Neural cell (in vitro differentiated cells): Measurements from ENCODE around the gene COL16A1. TPM values are rescaled to one million over a fixed set of nuclear protein-coding genes. Genes with fewer than 3 reads are reported as not detected.
A peak's percentile ranks its signal among the peaks of the same experiment; 100 is the strongest.

Source experiments
- H2AFZ ChIP-seq: fragments of 200-600, 300-800 bp; sonication (generic), shearing (Covaris generic); 2 replicates; pipeline ENCODE4 v1.6.0; 2014; ENCODE audit warnings: low read depth, mild to moderate bottlenecking, antibody characterized with exemption, low read length, moderate library complexity
- H3F3A ChIP-seq: fragments of 200-600 bp; shearing (Covaris generic); 2 replicates; pipeline ENCODE4 v1.6.1; 2016; ENCODE audit warnings: mild to moderate bottlenecking, moderate library complexity, mixed read lengths, antibody characterized with exemption, low read length; ENCODE audit not compliant: insufficient read depth, poor library complexity, severe bottlenecking
- H3K27ac ChIP-seq: fragments of 200-600, 300-800 bp; sonication (generic), shearing (Covaris generic); 2 replicates; pipeline ENCODE4 v1.5.1; 2014; ENCODE audit warnings: mild to moderate bottlenecking, low read length, moderate library complexity
- H3K27me3 ChIP-seq: fragments of 300-800, 200-600 bp; sonication (generic), shearing (Covaris generic); 2 replicates; pipeline ENCODE4 v1.6.0; 2014; ENCODE audit warnings: mild to moderate bottlenecking, low read depth, low read length, moderate library complexity; ENCODE audit not compliant: insufficient read depth
- H3K36me3 ChIP-seq: fragments of 300-800, 200-600 bp; sonication (generic), shearing (Covaris generic); 2 replicates; pipeline ENCODE4 v1.5.1; 2014; ENCODE audit warnings: mild to moderate bottlenecking, antibody characterized with exemption, low read length, moderate library complexity; ENCODE audit not compliant: insufficient read depth
- H3K4me2 ChIP-seq: fragments of 300-800, 200-600 bp; sonication (generic), shearing (Covaris generic); 2 replicates; pipeline ENCODE4 v1.6.0; 2014; ENCODE audit warnings: mild to moderate bottlenecking, low read length
- H3K4me3 ChIP-seq: fragments of 300-800, 200-600 bp; sonication (generic), shearing (Covaris generic); 2 replicates; pipeline ENCODE4 v1.5.1; 2014; ENCODE audit warnings: mild to moderate bottlenecking, low read length, moderate library complexity
- H3K79me2 ChIP-seq: fragments of 200-600 bp; shearing (Covaris generic); replicated peaks from 2 replicates; pipeline ENCODE4 v1.6.0; 2014; ENCODE audit warnings: mild to moderate bottlenecking, low read length, moderate library complexity; ENCODE audit not compliant: insufficient read depth
- H3K9ac ChIP-seq: fragments of 300-800, 200-600 bp; sonication (generic), shearing (Covaris generic); 2 replicates; pipeline ENCODE4 v1.6.1; 2016; ENCODE audit warnings: mild to moderate bottlenecking, low read length, mixed read lengths
- H3K9me2 ChIP-seq: fragments of 200-600 bp; shearing (Covaris generic); 2 replicates; pipeline ENCODE4 v1.6.1; 2016; ENCODE audit warnings: mild to moderate bottlenecking, low read length, mixed read lengths; ENCODE audit not compliant: insufficient read depth
- H3K9me3 ChIP-seq: fragments of 200-600, 300-800 bp; sonication (generic), shearing (Covaris generic); 2 replicates; pipeline ENCODE4 v1.6.1; 2016; ENCODE audit warnings: mild to moderate bottlenecking, mixed run types, low read length, moderate library complexity, mixed read lengths
- H4K20me1 ChIP-seq: fragments of 200-600 bp; shearing (Covaris generic); 2 replicates; pipeline ENCODE4 v1.6.1; 2016; ENCODE audit warnings: mild to moderate bottlenecking, mixed run types; ENCODE audit not compliant: insufficient read depth
- EP300 ChIP-seq: fragments of 450-650 bp; conservative IDR thresholded peaks from 2 replicates; pipeline ENCODE4 v1.6.1; 2014; ENCODE audit warnings: antibody characterized with exemption, mild to moderate bottlenecking, moderate library complexity; ENCODE audit not compliant: poor library complexity, severe bottlenecking
- EZH2 ChIP-seq: fragments of 200-600, 300-800 bp; shearing (Covaris generic), sonication (generic); IDR thresholded peaks from 2 replicates; pipeline ENCODE4 v1.6.1; 2014; ENCODE audit warnings: antibody characterized with exemption, low read length, borderline replicate concordance, mild to moderate bottlenecking; ENCODE audit not compliant: insufficient read depth, poor library complexity, severe bottlenecking
- MXI1 ChIP-seq: fragments of 450-650 bp; conservative IDR thresholded peaks from 2 replicates; pipeline ENCODE4 v1.6.1; 2014; ENCODE audit warnings: antibody characterized with exemption, mild to moderate bottlenecking; ENCODE audit not compliant: poor library complexity, severe bottlenecking
- POLR2AphosphoS5 ChIP-seq: IDR thresholded peaks from 2 replicates; pipeline ENCODE4 v1.6.1; 2012
- RAD21 ChIP-seq: fragments of 450-650 bp; conservative IDR thresholded peaks from 2 replicates; pipeline ENCODE4 v1.6.1; 2014; ENCODE audit warnings: antibody characterized with exemption, mild to moderate bottlenecking, moderate library complexity
- SMC3 ChIP-seq: fragments of 450-650 bp; conservative IDR thresholded peaks from 2 replicates; pipeline ENCODE4 v1.6.1; 2014; ENCODE audit warnings: antibody characterized with exemption, mild to moderate bottlenecking, moderate library complexity; ENCODE audit not compliant: poor library complexity
- TAF1 ChIP-seq: IDR thresholded peaks from 2 replicates; pipeline ENCODE4 v1.6.1; 2012; ENCODE audit warnings: low read depth
- polyA plus RNA-seq: library from polyadenylated mRNA; depleted of rRNA; stranded (reverse); fragments of >200 nt; gene quantifications from 2 replicates; pipeline ENCODE4 v1.2.3, GENCODE V29; 2014
- TF ChIP-seq, protein P1 (sequence below): fragments of 450-650 bp; IDR thresholded peaks from 2 replicates; pipeline ENCODE4 v1.5.1; 2014; ENCODE audit warnings: antibody characterized with exemption, mild to moderate bottlenecking, moderate library complexity; ENCODE audit not compliant: poor library complexity, severe bottlenecking
- TF ChIP-seq, protein P2 (sequence below): IDR thresholded peaks from 2 replicates; pipeline ENCODE4 v1.6.1; 2012; ENCODE audit warnings: borderline replicate concordance

Gene COL16A1
- polyA plus RNA-seq, 1 donor from 2014 or later, result 3.4 TPM

DNA sequence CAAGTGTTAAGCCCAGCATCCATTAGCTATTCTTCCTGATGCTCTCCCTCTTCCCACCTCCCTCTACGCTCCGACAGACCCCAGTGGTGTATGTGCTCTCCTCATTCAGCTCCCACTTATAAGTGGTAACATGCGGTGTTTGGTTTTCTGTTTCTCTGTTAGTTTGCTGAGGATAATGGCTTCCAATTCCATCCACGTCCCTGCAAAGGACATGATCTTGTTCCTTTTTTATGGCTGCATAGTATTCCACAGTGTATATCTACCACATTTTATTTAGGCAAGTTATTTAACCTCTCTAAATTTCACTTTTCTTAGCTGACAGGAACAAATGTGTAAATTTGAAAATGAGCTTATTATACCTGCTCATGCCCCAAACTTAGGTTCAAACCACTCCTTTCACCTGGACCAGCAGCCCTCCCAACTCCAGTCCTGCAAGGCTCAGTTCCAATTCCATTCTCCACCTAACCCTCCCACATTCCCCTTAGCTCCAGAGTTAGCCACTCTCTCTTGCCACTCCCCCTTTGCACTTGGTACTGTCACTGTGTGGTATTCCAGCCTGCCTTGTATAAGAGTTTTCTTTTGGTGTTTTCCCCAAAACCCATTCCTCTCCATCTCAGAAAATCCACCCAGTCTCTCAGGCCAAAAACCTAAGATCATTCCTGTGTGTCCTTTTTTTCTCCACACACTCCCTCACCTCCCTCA lies 57.4 kb downstream of the COL16A1 start:
- H4K20me1 ChIP-seq, result no peaks in the 10 kb centered on the region
- no peaks in the 10 kb centered on the region for H3K9me2 ChIP-seq
- no peaks in the 10 kb centered on the region for H3F3A ChIP-seq
- H3K79me2 ChIP-seq, result peaks cover 17% of the 10 kb centered on the region
- H3K4me2 ChIP-seq, result no peak overlapping the region
- H3K36me3 ChIP-seq, result no peaks in the 10 kb centered on the region
- H3K9me3 ChIP-seq, result no peaks in the 10 kb centered on the region
- H2AFZ ChIP-seq, result no peak overlapping the region
- TF ChIP-seq EP300, result no peak
- TF ChIP-seq, protein P1, sequence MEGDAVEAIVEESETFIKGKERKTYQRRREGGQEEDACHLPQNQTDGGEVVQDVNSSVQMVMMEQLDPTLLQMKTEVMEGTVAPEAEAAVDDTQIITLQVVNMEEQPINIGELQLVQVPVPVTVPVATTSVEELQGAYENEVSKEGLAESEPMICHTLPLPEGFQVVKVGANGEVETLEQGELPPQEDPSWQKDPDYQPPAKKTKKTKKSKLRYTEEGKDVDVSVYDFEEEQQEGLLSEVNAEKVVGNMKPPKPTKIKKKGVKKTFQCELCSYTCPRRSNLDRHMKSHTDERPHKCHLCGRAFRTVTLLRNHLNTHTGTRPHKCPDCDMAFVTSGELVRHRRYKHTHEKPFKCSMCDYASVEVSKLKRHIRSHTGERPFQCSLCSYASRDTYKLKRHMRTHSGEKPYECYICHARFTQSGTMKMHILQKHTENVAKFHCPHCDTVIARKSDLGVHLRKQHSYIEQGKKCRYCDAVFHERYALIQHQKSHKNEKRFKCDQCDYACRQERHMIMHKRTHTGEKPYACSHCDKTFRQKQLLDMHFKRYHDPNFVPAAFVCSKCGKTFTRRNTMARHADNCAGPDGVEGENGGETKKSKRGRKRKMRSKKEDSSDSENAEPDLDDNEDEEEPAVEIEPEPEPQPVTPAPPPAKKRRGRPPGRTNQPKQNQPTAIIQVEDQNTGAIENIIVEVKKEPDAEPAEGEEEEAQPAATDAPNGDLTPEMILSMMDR, result no peak
- TF ChIP-seq EZH2, result no peak
- no peak for TF ChIP-seq TAF1
- TF ChIP-seq MXI1, result no peak
- TF ChIP-seq SMC3, result no peak
- TF ChIP-seq RAD21, result no peak
- TF ChIP-seq, protein P2, sequence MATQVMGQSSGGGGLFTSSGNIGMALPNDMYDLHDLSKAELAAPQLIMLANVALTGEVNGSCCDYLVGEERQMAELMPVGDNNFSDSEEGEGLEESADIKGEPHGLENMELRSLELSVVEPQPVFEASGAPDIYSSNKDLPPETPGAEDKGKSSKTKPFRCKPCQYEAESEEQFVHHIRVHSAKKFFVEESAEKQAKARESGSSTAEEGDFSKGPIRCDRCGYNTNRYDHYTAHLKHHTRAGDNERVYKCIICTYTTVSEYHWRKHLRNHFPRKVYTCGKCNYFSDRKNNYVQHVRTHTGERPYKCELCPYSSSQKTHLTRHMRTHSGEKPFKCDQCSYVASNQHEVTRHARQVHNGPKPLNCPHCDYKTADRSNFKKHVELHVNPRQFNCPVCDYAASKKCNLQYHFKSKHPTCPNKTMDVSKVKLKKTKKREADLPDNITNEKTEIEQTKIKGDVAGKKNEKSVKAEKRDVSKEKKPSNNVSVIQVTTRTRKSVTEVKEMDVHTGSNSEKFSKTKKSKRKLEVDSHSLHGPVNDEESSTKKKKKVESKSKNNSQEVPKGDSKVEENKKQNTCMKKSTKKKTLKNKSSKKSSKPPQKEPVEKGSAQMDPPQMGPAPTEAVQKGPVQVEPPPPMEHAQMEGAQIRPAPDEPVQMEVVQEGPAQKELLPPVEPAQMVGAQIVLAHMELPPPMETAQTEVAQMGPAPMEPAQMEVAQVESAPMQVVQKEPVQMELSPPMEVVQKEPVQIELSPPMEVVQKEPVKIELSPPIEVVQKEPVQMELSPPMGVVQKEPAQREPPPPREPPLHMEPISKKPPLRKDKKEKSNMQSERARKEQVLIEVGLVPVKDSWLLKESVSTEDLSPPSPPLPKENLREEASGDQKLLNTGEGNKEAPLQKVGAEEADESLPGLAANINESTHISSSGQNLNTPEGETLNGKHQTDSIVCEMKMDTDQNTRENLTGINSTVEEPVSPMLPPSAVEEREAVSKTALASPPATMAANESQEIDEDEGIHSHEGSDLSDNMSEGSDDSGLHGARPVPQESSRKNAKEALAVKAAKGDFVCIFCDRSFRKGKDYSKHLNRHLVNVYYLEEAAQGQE, result no peak
- TF ChIP-seq POLR2AphosphoS5, result no peak
- H3K4me3 ChIP-seq, result no peak overlapping the region
- no peak overlapping the region for H3K27ac ChIP-seq
- H3K27me3 ChIP-seq, result no peaks in the 10 kb centered on the region
- no peak overlapping the region for H3K9ac ChIP-seq

DNA sequence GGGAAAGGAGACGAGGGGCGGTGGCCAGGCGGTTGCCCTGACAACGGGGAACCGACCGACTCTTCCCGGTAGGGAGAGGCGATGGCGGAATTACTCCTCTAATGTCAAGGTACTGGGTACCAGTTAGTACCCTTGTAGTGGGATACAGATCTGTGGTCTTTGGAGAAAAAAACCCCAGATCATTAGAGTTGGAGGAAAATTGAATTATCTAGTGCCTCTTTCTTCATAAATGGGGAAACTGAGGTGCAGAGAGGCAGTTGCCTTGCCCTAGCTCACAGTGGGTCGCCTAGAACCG lies 58.6 kb downstream of the COL16A1 start:
- Histone ChIP-seq H3F3A (no peaks in the 10 kb centered on the region), H3K27me3 (no peaks in the 10 kb centered on the region), H3K9ac (peak overlapping the region; percentile 94), H3K4me2 (peak overlapping the region; percentile 68), H2AFZ (peak overlapping the region; percentile 42), H3K36me3 (no peaks in the 10 kb centered on the region), H3K79me2 (peaks cover 18% of the 10 kb centered on the region), H3K27ac (peak overlapping the region; percentile 95), H3K4me3 (peak overlapping the region; percentile 79), H3K9me2 (no peaks in the 10 kb centered on the region), H4K20me1 (no peaks in the 10 kb centered on the region), H3K9me3 (no peaks in the 10 kb centered on the region)
- TF ChIP-seq SMC3 (no peak), RAD21 (peak; percentile 34), EP300 (no peak), EZH2 (no peak), POLR2AphosphoS5 (peak; percentile 10), MXI1 (no peak), TAF1 (no peak)
- TF ChIP-seq, protein P1, result no peak
- TF ChIP-seq, protein P2, result no peak
